Endothelial cell of umbilical vein (primary cell): ENCODE measurements around the gene EAF1.

ENCODE experiments used
- POLR2A ChIP-seq: IDR thresholded peaks from 2 replicates; pipeline ENCODE4 v1.6.1; 2012; ENCODE audit warnings: low read depth, mild to moderate bottlenecking, control low read depth, low read length
- TF ChIP-seq, protein P1 (sequence below), 2 donors: IDR thresholded peaks; 1 replicate in 1 of 2; 2 replicates in 1 of 2; pipeline ENCODE4 v1.5.1; 2011; ENCODE audit warnings: low read length in 2 of 2, mild to moderate bottlenecking in 2 of 2, moderate library complexity in 2 of 2, control low read depth in 1 of 2, inconsistent platforms in 1 of 2, low read depth in 1 of 2; ENCODE audit not compliant: insufficient read depth in 1 of 2; ENCODE audit errors: extremely low read depth in 1 of 2

DNA sequence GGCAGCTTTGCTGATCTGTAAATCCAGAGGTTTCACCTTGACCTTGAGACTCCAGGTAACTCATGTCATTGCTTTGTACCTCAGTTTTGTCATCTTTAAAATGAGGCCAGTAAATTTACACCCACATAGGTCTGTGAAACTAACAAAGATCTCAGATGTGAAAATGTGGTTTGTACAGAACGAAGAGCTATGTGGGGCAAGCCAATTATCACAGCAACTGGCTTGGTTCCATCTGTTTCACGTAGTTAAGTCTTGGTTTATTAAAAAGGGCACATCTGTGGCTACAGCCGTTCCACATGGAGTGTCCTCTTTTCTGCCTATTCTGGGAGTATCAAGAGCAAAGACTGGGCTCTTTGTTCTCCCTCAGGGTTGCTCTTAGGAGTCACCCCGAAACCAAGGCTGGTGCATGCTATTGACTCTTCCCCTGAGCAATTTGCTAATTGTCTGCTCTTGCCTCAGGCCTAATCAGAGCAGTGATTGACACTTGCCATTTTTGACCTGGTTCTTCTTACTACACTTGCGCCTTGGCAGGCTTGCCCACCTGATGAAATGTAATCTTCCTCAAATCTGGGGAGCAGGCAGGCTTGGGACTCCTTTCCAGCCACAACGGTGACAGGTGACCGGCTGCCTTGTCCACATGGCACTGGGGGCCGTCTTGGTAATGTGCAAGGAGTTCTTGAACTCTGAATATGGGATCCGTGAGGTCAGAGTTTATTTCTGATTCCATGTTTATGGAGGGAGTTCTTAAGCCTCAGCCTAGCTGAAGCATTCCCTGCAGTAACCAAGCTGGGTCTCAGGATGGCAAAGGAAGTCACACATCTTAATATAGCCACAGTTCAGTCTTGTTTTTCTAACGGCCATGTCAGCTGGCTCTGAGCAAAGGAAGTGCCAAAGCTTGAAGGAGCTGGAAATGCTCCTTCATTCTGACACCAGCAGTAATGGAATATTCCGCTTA lies 40.1 kb downstream of the EAF1 start:
- no peak for TF ChIP-seq POLR2A
- TF ChIP-seq, protein P1, sequence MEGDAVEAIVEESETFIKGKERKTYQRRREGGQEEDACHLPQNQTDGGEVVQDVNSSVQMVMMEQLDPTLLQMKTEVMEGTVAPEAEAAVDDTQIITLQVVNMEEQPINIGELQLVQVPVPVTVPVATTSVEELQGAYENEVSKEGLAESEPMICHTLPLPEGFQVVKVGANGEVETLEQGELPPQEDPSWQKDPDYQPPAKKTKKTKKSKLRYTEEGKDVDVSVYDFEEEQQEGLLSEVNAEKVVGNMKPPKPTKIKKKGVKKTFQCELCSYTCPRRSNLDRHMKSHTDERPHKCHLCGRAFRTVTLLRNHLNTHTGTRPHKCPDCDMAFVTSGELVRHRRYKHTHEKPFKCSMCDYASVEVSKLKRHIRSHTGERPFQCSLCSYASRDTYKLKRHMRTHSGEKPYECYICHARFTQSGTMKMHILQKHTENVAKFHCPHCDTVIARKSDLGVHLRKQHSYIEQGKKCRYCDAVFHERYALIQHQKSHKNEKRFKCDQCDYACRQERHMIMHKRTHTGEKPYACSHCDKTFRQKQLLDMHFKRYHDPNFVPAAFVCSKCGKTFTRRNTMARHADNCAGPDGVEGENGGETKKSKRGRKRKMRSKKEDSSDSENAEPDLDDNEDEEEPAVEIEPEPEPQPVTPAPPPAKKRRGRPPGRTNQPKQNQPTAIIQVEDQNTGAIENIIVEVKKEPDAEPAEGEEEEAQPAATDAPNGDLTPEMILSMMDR (IDR thresholded peaks at IDR 0.05; ENCODE audit: extremely low read depth in 1 of 2, insufficient read depth in 1 of 2, low read depth in 1 of 2, low read length in 2 of 2) = no peak
